GM18907 (cell line): ENCODE results near the gene TXK.

Source experiments
- ATAC-seq: cut with Tn5 transposase; IDR thresholded peaks from one replicate; pipeline ENCODE4 v1.9.1; 2021; ENCODE audit warnings: mild to moderate bottlenecking, moderate library complexity; ENCODE audit not compliant: unreplicated experiment

The TXK gene

GRCh38 chr4:48064349-48064748 lies 69.7 kb downstream of the TXK start:
- ATAC-seq, result no peak

- no peak for ATAC-seq
These were observed 75.2 kb downstream of the TXK start for GRCh38 chr4:48058617-48059530.

- no peak for ATAC-seq
These were observed 83.0 kb downstream of the TXK start for GRCh38 chr4:48051078-48051477.

- no peak for ATAC-seq
These were observed 84.6 kb downstream of the TXK start for GRCh38 chr4:48049483-48049882.

GRCh38 chr4:48047896-48048295 lies 86.2 kb downstream of the TXK start:
- ATAC-seq, result peak; percentile 24

- ATAC-seq, result peak; percentile 99
These were observed 86.6 kb downstream of the TXK start for GRCh38 chr4:48047421-48047844.

GRCh38 chr4:48046059-48046458 lies 88.0 kb downstream of the TXK start:
- no peak for ATAC-seq

- ATAC-seq, result no peak
These were observed 89.8 kb downstream of the TXK start for GRCh38 chr4:48044298-48044697.

GRCh38 chr4:48043504-48043903 lies 90.5 kb downstream of the TXK start:
- no peak for ATAC-seq

GRCh38 chr4:48042979-48043461 lies 91.0 kb downstream of the TXK start:
- ATAC-seq, result no peak

- ATAC-seq, result no peak
These were observed 92.4 kb downstream of the TXK start for GRCh38 chr4:48041535-48042137.

GRCh38 chr4:48039561-48039960 lies 94.5 kb downstream of the TXK start:
- ATAC-seq, result no peak

- ATAC-seq, result no peak
These were observed 95.4 kb downstream of the TXK start for GRCh38 chr4:48038666-48039065.

- no peak for ATAC-seq
These were observed 97.0 kb downstream of the TXK start for GRCh38 chr4:48037117-48037462.

- ATAC-seq, result no peak
These were observed 98.1 kb downstream of the TXK start for GRCh38 chr4:48035952-48036351.

- ATAC-seq, result peak; percentile 55
These were observed 100.1 kb downstream of the TXK start for GRCh38 chr4:48033825-48034413.

GRCh38 chr4:48033412-48033811 lies 100.6 kb downstream of the TXK start:
- ATAC-seq, result no peak

- no peak for ATAC-seq
These were observed 101.3 kb downstream of the TXK start for GRCh38 chr4:48032721-48033120.

GRCh38 chr4:48031802-48032525 lies 102.1 kb downstream of the TXK start:
- no peak for ATAC-seq

- ATAC-seq, result no peak
These were observed 103.6 kb downstream of the TXK start for GRCh38 chr4:48030470-48030869.

- no peak for ATAC-seq
These were observed 105.4 kb downstream of the TXK start for GRCh38 chr4:48028696-48029095.
